HG03064 (cell line): ENCODE measurements around the gene KRTAP10-7.
"Not testable (repeated sequence)": the region's sequence is repeated elsewhere in the genome, so short reads cannot be mapped to it uniquely, and the experiment has no call there.

ENCODE experiments used
- ATAC-seq: cut with Tn5 transposase; IDR thresholded peaks from one replicate; pipeline ENCODE4 v1.9.1; 2021; ENCODE audit warnings: low read depth; ENCODE audit not compliant: unreplicated experiment

The KRTAP10-7 gene

GRCh38 chr21:44628707-44629391 is 28.5 kb downstream of the KRTAP10-7 start:
- no peak for ATAC-seq

GRCh38 chr21:44630440-44630839 is 30.0 kb downstream of the KRTAP10-7 start:
- ATAC-seq: no peak

GRCh38 chr21:44632067-44632466 is 31.7 kb downstream of the KRTAP10-7 start:
- no peak for ATAC-seq

GRCh38 chr21:44636209-44637017 is 36.0 kb downstream of the KRTAP10-7 start:
- ATAC-seq: no peak

GRCh38 chr21:44637018-44637850 is 36.8 kb downstream of the KRTAP10-7 start, which contains the start of gene KRTAP10-10:
Gene KRTAP10-10 (plus strand): TSS chr21:44637356. CDS start chr21:44637418, 62 bp downstream.
- ATAC-seq: no peak

GRCh38 chr21:44637851-44638348 is 37.5 kb downstream of the KRTAP10-7 start:
- not testable (repeated sequence) for ATAC-seq

- ATAC-seq: not testable (repeated sequence)
These were observed 38.3 kb downstream of the KRTAP10-7 start for GRCh38 chr21:44638506-44639330.

- no peak for ATAC-seq
These were observed 38.9 kb downstream of the KRTAP10-7 start for GRCh38 chr21:44639331-44639655.

- ATAC-seq: no peak
These were observed 40.4 kb downstream of the KRTAP10-7 start for GRCh38 chr21:44640761-44641160.

- no peak for ATAC-seq
These were observed 43.4 kb downstream of the KRTAP10-7 start for GRCh38 chr21:44643741-44644310.

- no peak for ATAC-seq
These were observed 44.5 kb downstream of the KRTAP10-7 start for GRCh38 chr21:44644878-44645277.

GRCh38 chr21:44646366-44647221 is 46.2 kb downstream of the KRTAP10-7 start, which contains the start of gene KRTAP10-11:
Gene KRTAP10-11 (plus strand): TSS chr21:44646414. CDS start chr21:44646459, 45 bp downstream.
- ATAC-seq: not testable (repeated sequence)

- no peak for ATAC-seq
These were observed 46.8 kb downstream of the KRTAP10-7 start for GRCh38 chr21:44647222-44647552.

GRCh38 chr21:44648557-44649311 is 48.3 kb downstream of the KRTAP10-7 start:
- ATAC-seq: no peak

- ATAC-seq: no peak
These were observed 49.2 kb downstream of the KRTAP10-7 start for GRCh38 chr21:44649521-44650100.

- ATAC-seq: no peak
These were observed 50.0 kb downstream of the KRTAP10-7 start for GRCh38 chr21:44650265-44650972.
